Activated naive CD4-positive, alpha-beta T cell (primary cell): ENCODE data around the gene OR52E4.

ENCODE experiments used
- DNase-seq, 4 experiments: peaks; one replicate each; lab custom pipeline; 2025; lab: John Stamatoyannopoulos, UW

Gene OR52E4

DNA sequence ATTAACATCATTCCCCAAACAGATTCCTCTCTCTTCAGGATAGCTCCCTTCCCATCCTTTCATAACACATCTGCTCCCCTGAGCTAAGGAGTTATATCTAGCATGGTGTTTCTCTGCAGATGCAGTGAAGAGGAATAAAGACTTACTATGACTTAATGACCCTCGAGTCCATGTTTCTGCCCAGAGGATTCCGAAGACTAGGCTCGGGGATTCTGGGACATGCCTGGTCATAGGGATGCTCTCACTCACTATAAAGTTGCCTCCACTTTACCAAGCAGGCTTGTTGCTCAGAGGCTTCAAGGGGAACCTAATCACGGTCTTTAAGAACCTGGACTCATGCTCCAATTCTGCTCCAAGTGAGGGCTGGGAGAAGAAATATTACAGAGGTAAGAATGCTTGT lies at the start of gene OR52E4:
Gene OR52E4 (plus strand): TSS at position 301 of the 400 bp plus-strand sequence. CDS start 3,664 bp downstream, outside the sequence.
- no peak for DNase-seq

DNA sequence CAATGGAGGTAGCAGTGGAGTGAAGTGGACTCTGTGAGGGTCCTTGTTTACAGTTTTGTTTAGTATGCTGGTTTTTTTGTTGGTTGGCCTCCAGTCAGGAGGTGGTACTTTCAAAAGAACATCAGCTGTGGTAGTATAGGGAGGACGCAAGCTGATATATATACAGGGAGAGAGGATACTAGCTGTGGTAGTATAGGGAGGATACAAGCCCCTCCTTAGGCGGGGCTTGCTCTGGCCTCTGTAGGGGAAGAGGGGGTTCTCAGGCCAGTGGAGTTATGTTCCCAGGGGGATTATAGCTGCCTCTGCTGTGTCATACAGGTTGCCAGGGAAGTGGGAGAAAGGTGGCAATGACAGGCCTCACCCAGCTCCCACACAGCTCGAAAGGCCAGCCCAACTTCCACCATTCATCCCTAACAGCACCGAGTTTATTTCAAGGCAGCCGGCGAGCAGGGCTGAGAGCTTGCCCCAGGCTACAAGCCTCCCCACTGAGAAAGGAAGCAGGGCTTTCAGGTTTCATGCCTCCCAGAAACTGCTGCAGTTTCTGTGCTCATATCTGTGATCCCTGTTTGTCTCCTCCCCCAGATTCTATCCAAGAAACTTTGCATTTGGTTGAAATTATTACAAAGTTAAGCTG lies 49.1 kb upstream of the OR52E4 start:
- no peak for DNase-seq

GRCh38 chr11:5833446-5833845 lies 47.0 kb upstream of the OR52E4 start:
- DNase-seq = no peak

- DNase-seq = no peak
Measured at GRCh38 chr11:5837695-5838094, 42.7 kb upstream of the OR52E4 start.

DNA sequence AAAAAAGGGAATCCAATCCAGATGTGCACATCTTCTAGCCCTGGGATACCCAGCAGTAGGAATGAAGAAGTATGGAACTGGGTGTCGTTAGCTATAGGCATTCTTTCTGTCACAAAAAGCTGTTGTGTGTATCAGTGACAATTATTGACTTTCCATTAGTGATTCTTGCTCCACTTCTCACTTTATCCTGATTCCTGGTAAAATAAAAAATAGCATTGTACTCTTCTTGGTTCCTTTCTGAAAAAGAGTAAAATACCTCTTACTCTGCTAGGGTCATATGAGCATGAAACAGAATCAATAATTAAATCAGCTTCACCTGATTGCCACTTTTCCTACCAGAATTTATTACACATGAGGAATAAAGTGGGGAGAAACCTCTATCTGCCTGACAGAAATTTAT lies 38.6 kb upstream of the OR52E4 start, which contains the start of gene OR52E6:
Gene OR52E6 (minus strand): TSS at position 101 of the 400 bp plus-strand sequence. CDS start 0 bp downstream, at position 101.
- DNase-seq = no peak

DNA sequence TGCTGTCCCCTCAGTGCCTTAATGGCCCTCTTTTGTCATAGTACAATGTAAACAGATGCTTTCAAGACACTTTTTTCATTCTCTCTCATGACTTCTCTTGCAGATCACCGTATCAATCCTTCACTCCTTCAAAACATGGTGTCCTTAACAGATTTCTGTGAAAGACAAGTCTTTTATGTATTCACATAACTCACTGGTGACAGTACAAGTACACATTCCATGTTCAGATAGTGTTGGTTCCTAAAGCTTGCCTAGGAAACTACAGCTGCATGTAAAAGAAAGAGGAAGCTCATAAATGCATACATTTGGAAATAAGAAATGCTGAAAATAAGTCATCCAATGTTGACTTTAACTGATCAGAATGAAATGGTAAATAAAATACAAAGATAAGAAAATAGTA lies 33.7 kb upstream of the OR52E4 start:
- DNase-seq = no peak

- no peak for DNase-seq
Measured at GRCh38 chr11:5847711-5848110, 32.7 kb upstream of the OR52E4 start.

GRCh38 chr11:5851002-5851401 lies 29.4 kb upstream of the OR52E4 start:
- no peak for DNase-seq

DNA sequence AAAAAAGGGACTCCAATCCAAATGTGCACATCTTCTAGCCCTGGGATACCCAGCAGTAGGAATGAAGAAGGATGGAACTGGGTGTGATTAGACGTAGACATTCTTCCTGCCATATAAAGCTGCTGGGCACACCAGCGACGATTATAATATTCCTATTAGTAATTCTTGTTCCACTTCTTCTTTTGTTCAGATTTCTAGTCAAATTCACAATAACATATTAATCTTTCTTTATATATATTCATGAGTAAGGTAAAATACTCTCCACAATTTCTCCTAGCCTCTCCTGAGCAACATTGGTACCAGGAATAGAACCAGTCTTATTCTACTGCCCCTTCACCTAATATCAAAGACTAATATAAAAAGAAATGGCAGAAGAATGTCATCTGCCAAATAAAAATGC lies 22.8 kb upstream of the OR52E4 start, which contains the start of gene OR52E8:
Gene OR52E8 (minus strand): TSS at position 101 of the 400 bp plus-strand sequence. CDS start 0 bp downstream, at position 101.
- DNase-seq = no peak

DNA sequence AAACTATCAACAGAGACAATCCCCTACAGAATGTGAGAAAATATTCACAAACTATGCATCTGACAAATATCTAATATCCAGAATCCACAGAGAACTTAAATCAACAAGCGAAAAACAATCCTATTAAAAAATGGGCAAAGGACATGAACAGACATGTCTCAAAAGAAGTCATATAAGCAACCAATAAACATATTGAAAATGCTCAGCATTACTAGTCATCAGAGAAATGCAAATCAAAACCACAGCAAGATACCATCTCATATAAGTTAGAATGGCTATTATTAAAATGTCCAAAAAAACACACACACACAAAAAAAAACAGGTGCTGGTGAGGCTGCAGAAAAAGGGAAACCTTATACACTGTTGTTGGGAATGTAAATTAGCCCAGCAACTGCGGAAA lies 14.6 kb upstream of the OR52E4 start:
- DNase-seq = no peak

GRCh38 chr11:5878564-5878963 lies 1.9 kb upstream of the OR52E4 start:
- no peak for DNase-seq

- DNase-seq = no peak
Measured at GRCh38 chr11:5881756-5882155, 1.3 kb downstream of the OR52E4 start.

- DNase-seq = no peak
Measured at GRCh38 chr11:5887172-5887571, 6.7 kb downstream of the OR52E4 start.

DNA sequence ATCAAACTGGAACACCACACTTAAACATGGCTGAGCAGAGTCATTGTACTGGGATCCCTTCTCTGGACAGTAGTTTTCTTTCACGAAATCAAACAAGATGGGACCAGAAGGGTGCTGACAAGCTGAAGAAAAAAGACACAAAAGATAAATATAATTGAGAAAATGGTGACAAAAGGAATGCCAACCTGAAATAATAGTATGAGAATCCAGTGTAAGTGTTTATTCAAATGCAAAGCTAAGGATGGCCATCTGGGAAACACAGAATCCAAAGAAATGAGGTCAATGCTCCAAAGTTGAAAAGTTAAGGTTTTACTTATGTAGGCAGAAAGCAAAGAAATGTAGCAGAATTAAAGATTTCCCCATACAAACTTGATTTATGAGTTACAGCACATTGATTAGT lies 7.2 kb downstream of the OR52E4 start:
- DNase-seq = no peak

DNA sequence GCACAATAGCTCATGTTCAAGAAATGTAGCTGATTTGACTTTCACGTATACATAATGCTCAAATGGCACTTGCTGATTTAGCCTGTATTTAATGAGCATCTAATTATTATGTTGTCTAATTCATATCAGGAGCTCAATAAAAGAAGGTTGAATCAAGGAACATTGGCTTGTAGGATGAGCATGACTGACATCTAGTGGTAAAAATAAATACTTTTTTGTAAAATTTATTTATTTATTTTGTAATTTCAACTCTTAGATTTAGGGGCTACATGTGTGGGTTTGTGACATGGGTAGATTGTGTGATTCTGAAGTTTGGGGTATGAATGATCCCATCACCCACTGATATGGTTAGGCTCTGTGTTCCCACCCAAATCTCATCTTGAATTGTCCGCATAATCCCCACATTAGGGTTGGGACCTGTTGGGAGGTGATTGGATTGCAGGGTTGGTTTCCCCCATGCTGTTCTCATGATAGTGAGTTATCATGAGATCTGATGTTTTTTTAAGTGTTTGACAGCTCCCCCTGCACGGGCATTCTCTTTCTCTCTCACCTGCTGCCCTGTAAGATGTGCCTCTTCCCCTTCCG lies 10.9 kb downstream of the OR52E4 start:
- DNase-seq = no peak

- no peak for DNase-seq
Measured at GRCh38 chr11:5892908-5893307, 12.5 kb downstream of the OR52E4 start, which contains the start of gene OR52E5. TSS of gene OR52E5 (plus strand) at chr11:5893208. CDS start at chr11:5900777, 7,569 bp downstream.

DNA sequence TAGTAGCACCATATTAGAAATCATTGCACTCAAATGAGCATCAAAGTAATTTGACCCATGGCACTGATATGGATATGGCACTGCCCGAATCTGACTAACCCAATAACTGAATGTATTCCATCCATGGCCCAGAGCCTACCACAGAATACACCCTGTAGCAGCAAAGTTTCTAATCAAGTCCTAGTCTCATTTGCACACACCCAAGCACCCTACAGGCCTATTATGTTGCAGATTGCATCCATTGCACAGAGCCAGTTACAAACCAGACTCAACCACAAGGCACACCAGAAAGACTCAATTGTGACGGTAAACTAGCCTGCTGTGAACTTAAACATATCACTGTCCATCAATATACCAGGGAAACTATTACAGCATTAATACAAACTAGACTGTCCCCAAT lies 19.1 kb downstream of the OR52E4 start:
- no peak for DNase-seq

- DNase-seq = no peak
Measured at GRCh38 chr11:5910540-5910939, 30.1 kb downstream of the OR52E4 start.

DNA sequence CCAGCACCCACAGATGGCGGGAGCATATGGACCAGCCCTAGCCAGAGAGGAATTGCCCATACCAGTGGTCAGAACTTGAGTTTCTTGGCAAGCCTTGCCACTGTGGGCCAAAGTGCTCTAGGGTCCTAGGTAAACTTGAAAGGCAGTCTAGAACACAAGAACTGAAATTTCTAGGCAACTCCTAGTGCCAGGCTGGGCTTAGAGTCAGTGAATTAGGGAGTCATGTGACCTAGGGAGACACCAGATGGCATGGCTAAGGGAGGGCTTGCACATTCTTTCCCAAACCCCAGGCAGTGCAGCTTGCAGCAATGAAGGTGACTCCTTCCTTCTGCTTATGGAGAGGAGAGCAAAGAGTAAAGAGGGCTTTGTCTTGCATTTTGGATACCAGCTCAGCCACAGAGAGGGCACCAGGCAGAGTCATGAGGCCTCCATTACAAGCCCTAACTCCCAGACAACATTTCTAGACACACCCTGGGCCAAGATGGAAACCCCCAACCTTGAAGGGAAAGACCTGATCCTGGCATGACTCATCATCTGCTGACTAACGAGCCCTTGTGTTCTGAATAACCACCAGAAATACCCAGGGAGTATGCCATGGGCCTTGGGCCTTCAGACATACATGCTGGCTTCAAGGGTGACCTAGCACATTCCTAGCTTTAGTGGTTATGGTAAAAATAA lies 42.5 kb downstream of the OR52E4 start:
- no peak for DNase-seq

DNA sequence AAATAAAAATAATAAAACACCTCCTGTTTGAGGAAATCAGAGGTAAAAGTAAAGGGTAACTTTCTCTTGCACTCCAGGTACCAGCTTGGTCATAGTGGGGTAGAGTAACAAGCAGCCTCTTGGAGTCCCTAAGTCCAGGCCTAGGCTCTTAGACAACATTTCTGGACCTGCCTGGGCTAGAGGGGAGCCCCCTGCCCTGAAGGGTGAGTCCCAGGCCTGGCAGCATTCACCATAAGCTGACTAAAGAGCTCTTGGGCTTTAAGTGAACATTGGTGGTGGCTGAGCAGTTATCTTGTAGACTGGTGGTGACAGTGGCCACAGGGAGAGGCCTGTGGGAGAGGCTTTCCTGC lies 43.0 kb downstream of the OR52E4 start:
- DNase-seq = no peak

- DNase-seq = no peak
Measured at GRCh38 chr11:5923794-5924193, 43.4 kb downstream of the OR52E4 start.

GRCh38 chr11:5928271-5928670 lies 47.8 kb downstream of the OR52E4 start:
- DNase-seq = no peak

DNA sequence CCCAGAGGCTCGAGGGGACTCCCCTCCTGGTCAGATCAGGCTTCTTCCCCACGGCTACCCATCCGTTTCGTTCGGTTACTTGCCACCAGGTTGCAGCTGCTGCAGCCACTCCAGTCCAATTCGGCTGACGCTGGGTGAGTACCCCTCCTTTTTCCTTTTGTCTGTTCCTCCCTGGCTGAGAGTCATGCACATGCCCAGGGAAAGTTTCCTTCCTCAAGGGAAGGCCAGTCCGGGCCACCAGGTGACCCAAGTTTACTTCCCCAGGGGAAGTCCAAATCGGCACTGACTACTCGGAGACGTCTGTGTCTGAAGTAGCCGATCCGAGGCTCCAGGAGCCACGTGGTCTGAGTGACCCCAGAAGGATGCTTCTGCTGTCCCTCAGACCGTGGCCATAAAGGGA lies 48.4 kb downstream of the OR52E4 start:
- DNase-seq = no peak
